Superior temporal gyrus (tissue), 1 donor: ENCODE measurements around the gene DLX1.
"Not testable (repeated sequence)": the region's sequence is repeated elsewhere in the genome, so short reads cannot be mapped to it uniquely, and the experiment has no call there.

Experiments
- DNase-seq: peaks from one replicate; pipeline ENCODE4 v3.0.0-alpha.2; 2016; ENCODE audit errors: extremely low spot score

Gene DLX1

DNA sequence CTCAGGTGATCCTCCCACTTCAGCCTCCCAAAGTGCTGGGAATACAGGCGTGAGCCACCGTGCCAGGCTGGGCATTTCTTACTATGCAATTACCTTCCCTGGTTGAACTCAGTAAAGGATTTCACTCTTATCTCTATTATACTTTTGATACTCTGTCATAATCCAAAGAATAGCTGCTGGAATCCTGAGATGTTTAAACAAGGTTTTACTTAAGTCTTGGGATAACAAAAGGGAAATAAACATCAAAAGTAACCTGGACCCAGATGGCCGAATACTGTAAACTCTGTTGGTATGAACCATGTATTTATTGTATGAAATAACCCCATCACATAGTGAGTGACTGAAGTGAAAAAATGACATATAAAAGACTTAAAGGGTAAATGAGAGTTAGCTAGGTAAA lies 29.3 kb downstream of the DLX1 start:
- no peak for DNase-seq

DNA sequence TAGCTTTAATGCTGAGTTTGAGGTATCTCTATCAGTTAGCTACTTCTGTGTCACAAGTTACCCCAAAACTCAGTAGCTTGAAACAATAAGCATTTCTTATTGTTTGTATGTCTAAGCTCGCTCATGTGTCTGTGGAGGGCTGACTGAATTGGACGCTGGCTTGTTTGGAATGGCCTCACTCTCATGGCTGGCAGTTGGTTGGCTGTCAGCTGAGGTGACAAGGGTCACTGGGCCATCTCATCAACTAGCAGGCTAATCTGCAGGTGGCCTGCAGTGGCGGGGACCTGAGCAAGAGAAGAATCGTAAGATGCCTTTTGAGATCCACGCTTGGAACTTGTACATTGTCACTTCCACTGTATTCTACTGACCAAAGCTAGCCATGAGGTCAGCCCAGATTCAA lies 30.8 kb downstream of the DLX1 start:
- DNase-seq = no peak

DNA sequence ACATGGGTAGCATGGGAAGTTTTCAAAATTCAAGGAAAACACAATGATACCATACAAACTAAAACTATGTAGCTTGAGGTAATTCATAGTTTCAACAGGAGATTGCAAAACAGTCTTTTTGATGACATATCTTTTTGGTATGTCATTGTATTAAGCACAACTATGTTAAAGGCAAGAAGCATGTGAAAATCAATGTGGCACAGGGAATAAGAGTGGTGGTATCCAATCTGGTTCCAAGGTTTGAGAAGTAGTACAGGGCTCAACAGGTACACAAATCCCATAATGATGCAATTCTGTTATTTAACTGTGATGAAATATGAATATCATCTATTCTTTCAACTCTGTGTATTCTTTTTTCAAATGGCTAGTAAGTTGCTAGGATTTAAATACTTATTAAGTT lies 33.8 kb downstream of the DLX1 start:
- no peak for DNase-seq

DNA sequence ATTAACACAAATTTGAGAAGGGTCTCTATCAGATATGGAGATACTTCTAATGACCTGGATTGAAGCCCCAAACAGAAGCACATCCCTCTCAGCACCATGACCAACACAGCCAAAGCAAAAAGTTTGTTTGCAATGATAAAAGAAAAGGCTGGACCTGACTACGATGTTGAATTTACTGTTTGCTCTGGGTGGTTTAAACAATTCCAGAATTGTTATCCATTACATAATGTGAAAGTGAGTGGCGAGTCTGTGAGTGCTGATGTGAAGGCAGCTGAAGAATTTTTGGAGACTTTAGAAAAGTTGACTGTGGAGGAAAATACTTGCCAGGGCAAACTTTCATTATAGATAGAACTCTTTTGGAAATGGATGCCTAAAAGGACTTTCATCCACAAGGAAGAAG lies 34.8 kb downstream of the DLX1 start:
- no peak for DNase-seq

DNA sequence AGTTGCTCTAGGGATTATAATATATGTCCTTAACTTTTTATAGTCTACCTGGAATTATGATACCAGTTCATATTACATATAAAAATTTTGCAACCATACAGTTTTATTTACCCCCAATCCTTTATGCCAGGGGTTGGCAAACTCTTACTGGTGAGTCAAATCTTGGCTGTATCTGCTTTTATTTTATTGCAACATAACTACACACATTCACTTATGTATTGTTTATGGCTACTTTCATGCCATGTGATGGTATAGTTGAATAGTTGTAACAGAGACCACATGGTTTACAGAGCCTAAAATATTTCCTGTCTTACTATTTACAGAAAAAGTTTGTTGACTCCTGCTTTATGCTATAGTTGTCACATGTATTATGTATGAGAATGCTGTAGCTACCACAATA lies 43.2 kb downstream of the DLX1 start:
- DNase-seq = no peak

DNA sequence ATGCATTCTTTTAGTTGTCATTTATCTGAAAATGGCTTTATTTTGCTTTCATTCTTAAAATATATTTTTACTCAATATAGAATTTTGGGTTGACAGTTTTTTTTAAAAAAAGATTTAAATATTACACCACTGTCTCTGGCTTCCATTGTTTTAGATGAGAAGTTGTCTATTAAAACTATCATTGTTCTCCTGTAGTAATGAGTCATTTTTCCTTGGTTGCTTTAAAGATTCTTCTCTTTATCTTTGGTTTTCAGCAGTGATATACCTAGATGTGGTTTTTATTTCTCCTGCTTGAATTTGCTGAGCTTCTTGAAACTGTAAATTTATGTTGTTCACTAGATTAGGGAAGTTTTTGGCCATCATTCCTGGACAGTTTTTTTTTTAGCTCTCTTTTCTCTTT lies 44.1 kb downstream of the DLX1 start:
- no peak for DNase-seq

DNA sequence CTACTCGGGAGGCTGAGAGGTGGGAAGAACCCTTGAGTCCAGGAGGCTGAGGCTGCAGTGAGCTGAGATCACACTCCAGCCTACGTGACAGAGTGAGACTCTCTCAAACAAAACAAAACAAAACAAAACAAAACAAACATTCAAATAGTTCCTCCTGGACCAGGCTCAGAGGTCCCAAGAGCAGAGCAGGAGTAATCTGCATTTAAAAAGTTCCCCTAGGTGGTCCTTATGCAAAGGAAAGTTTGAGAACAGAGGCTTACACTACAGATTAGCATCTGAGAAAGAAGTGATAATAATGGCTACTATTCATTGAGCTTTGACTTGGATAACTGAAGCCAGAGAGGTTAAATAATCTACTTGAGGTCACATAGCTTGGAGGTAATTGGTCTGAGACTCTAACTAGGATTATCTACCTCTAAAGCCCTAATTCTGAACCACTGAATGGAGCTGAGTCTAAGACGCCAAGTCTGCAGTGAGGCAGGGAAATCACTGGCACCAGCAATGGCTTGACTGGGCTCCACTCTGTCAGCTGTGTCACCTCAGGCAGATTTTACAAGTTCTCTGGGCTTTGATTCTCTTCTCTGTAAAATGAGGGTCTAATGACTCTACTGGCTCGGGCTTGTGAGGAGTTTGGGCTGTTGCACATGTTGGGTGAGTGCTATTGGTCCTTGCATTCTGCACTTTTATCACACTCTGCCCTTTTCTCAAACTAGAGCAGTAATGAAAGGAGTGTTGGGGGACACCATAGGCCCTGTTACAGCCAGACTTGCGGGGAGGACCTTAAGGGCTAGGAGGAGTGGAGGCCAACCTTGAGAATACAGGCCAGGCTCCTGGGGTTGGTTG lies 46.6 kb downstream of the DLX1 start:
- DNase-seq = no peak

DNA sequence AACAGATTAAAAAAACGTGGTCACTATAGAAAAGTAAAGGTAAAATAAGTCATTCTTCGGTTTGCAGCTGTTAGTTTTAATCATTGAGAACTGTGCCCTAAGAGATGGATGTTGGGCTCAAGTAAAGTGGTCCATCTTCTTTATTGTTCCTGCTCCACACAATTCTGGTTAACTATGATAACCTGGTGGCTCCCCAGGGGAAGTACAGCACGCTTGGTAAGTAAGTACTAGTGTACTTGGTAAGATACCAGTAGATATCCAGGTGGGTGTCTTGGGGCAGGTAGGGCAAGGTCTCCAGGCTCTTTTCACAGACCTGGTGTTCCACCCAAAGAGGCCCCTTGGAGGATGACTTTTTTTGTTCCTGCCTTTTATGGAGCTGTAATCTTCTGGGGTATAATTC lies 49.0 kb downstream of the DLX1 start:
- DNase-seq = no peak

DNA sequence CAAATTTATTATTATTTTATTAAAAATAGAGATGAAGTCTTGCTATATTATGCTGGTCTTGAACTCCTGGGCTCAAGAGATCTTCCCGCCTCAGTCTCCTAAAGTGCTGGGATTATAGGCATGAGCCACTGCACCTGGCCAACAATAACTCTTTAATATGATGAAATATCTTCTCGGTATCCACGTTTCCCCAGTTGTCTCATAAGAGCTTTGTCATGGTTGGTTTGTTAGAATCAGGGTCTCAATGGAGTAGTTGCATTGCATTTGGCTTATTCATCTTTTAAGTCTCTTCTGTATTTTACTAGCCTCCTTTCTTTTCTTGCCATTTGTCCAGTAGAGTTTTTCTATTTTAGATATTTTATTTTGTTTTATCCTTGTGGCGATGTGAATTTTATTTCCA lies 50.1 kb downstream of the DLX1 start:
- no peak for DNase-seq

DNA sequence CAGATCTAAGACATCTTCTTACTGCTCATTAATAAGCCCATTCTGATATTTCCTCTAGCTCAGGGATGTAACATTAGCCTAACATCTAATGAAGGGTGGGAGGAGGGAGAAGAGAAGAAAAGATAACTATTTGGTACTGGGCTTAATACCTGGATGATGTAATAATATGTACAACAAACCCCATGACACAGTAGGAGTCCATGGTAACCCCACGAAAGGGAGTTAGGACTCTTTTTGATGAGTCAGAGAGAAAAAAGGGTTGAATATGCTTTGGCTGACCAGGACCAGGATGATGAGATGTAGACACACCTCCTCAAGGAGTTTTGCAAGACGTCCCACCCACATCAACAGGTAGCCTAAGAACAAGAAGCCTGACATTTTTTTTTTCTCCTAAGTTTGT lies 51.8 kb downstream of the DLX1 start:
- DNase-seq = no peak

DNA sequence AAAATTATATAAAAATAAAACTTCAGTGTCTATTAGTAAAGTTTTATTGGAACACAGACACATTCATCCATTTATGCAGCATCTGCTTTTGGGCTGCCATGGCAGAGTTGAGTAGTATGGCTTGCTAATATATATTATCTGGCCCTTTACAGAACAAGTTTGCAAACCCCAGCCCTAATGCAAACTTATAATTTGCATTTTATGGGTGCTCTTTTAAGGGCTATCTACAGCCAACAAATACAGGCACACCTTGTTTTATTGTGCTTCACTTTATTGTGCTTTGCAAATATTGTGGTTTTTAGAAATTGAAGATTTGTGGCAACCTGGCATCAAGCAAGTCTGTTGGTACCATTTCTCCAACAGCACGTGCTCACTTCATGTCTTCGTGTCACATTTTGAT lies 52.6 kb downstream of the DLX1 start:
- no peak for DNase-seq

DNA sequence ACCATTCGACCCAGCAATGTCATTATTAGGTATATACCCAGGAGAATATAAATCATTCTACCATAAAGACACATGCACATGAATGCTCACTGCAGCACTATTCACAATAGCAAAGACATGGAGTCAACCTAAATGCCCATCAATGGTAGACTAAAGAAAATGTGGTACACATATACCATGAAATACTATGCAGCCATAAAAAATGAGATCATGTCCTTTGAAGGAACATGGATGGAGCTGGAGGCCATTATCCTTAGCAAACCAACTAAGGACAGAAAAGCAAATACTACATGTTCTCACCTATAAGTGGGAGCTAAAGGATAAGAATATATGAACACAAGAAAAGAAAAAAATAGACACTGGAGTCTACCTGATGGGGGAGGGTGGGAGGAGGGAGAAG lies 53.4 kb downstream of the DLX1 start:
- DNase-seq = not testable (repeated sequence)
